HepG2 (cell line): ENCODE results near the gene C16orf95. TPM values are rescaled to one million over a fixed set of nuclear protein-coding genes. Genes with fewer than 3 reads are reported as not detected.

Experiments used
- ETS1 ChIP-seq: sonication (generic); formaldehyde crosslinking; IDR thresholded peaks from 2 replicates; pipeline ENCODE4 v1.4.0; 2020; ENCODE audit warnings: missing genetic modification reagents
- GATAD1 ChIP-seq: IDR thresholded peaks from 2 replicates; pipeline ENCODE4 v1.6.1; 2016; ENCODE audit warnings: missing genetic modification reagents, missing compliant biosample characterization
- JUNB ChIP-seq: sonication (generic); formaldehyde crosslinking; IDR thresholded peaks from 2 replicates; pipeline ENCODE4 v1.8.0; 2022; ENCODE audit warnings: missing genetic modification reagents, mild to moderate bottlenecking, borderline replicate concordance
- MYC ChIP-seq: sonication (generic); formaldehyde crosslinking; IDR thresholded peaks from 2 replicates; pipeline ENCODE4 v1.9.0; 2021; ENCODE audit warnings: missing genetic modification reagents, borderline replicate concordance
- NFYC ChIP-seq: IDR thresholded peaks from 2 replicates; pipeline ENCODE4 v1.6.1; 2016; ENCODE audit warnings: missing genetic modification reagents, missing compliant biosample characterization
- TARDBP ChIP-seq: sonication (generic); formaldehyde crosslinking; IDR thresholded peaks from 2 replicates; pipeline ENCODE4 v1.8.0; 2022; ENCODE audit warnings: mild to moderate bottlenecking, missing genetic modification reagents
- TEF ChIP-seq: sonication (generic); formaldehyde crosslinking; IDR thresholded peaks from 2 replicates; pipeline ENCODE4 v1.5.0; 2020; ENCODE audit warnings: missing genetic modification reagents
- ZBTB40 ChIP-seq, 2 experiments: fragments of 450-650 bp in 1 of 2; sonication (generic) in 1 of 2; formaldehyde crosslinking in 1 of 2; IDR thresholded peaks; 2 replicates each; pipeline versions ENCODE4 v1.6.1 to v1.8.0; 2016 to 2022; ENCODE audit warnings: antibody characterized with exemption in 1 of 2, mild to moderate bottlenecking in 1 of 2, missing genetic modification reagents in 1 of 2
- ZC3H4 ChIP-seq: sonication (generic); formaldehyde crosslinking; IDR thresholded peaks from 2 replicates; pipeline ENCODE4 v1.4.0; 2020; ENCODE audit warnings: missing genetic modification reagents, borderline replicate concordance
- ZMAT3 ChIP-seq: sonication (generic); formaldehyde crosslinking; conservative IDR thresholded peaks from 2 replicates; pipeline ENCODE4 v1.7.0; 2021; ENCODE audit warnings: missing genetic modification reagents
- ZNF160 ChIP-seq: sonication (generic); formaldehyde crosslinking; IDR thresholded peaks from 2 replicates; pipeline ENCODE4 v1.8.0; 2022; ENCODE audit warnings: mild to moderate bottlenecking, inconsistent platforms, missing genetic modification reagents
- ZNF205 ChIP-seq: IDR thresholded peaks from 2 replicates; pipeline ENCODE4 v1.6.1; 2018; ENCODE audit warnings: missing biosample characterization, missing genetic modification reagents
- ZNF276 ChIP-seq: sonication (generic); formaldehyde crosslinking; IDR thresholded peaks from 2 replicates; pipeline ENCODE4 v1.4.0; 2020; ENCODE audit warnings: mild to moderate bottlenecking, low read depth, missing genetic modification reagents
- ZNF616 ChIP-seq: sonication (generic); formaldehyde crosslinking; IDR thresholded peaks from 2 replicates; pipeline ENCODE4 v1.5.0; 2020; ENCODE audit warnings: low read depth, mild to moderate bottlenecking, missing genetic modification reagents
- ZNF619 ChIP-seq: sonication (generic); formaldehyde crosslinking; IDR thresholded peaks from 2 replicates; pipeline ENCODE4 v1.4.0; 2020; ENCODE audit warnings: mild to moderate bottlenecking, missing genetic modification reagents
- polyA plus RNA-seq, 8 experiments: library from polyadenylated mRNA; depleted of rRNA in 3 of 8; stranded (reverse) in 7 of 8; unstranded in 1 of 8; fragments of >200 nt; fragmentation: Illumina TruSeq in 4 of 8; extraction: Trizol in 4 of 8; gene quantifications; 2 replicates each; pipeline versions ENCODE4 v1.2.1 to v1.2.3, GENCODE V29; 2011 to 2016; ENCODE audit warnings: low read depth in 4 of 8, missing spikeins in 1 of 8, mixed read lengths in 1 of 8; ENCODE audit not compliant: insufficient read depth in 1 of 8
- total RNA-seq, 5 experiments: library from RNA; depleted of rRNA; stranded (reverse); fragments of >200 nt; fragmentation: Illumina TruSeq; extraction: Trizol; gene quantifications; 2 replicates each; pipeline ENCODE4 v1.2.3, GENCODE V29; 2016; ENCODE audit warnings: low read depth in 1 of 5

The C16orf95 gene
- total and polyA plus RNA-seq, 2 of the 13 experiments (the other 11 are each of a cell fraction or from before 2014, with no cell fraction given), result 2.8 to 8.6 TPM

GRCh38 chr16:87316923-87317749 lies at the start of gene C16orf95 (continued):
- TF ChIP-seq ZBTB40 (IDR thresholded peaks at IDR 0.05), result no peak
- peak; percentile 69; the same call in 1 of the 2 replicates for TF ChIP-seq ZBTB40 (CRISPR knock-in tag; IDR thresholded peaks at IDR 0.05)
- TF ChIP-seq ZNF205 (CRISPR knock-in tag), result peak; percentile 74; the same call in 1 of the 2 replicates
- peak; percentile 100 for TF ChIP-seq NFYC (CRISPR knock-in tag)
- TF ChIP-seq ZNF160 (CRISPR knock-in tag), result peak; percentile 47; the same call in 1 of the 2 replicates
- TF ChIP-seq MYC (CRISPR knock-in tag), result peak; percentile 78
- TF ChIP-seq ZNF619 (CRISPR knock-in tag), result peak; percentile 83
- peak; percentile 75; the same call in 1 of the 2 replicates for TF ChIP-seq ZNF616
- no peak for TF ChIP-seq JUNB (CRISPR knock-in tag)
- TF ChIP-seq ZC3H4 (CRISPR knock-in tag), result no peak
- TF ChIP-seq TARDBP (CRISPR knock-in tag), result no peak; the same call in 1 of the 2 replicates
- TF ChIP-seq ZMAT3 (CRISPR knock-in tag), result peak; percentile 94
- no peak; the same call in 1 of the 2 replicates for TF ChIP-seq ZNF276 (CRISPR knock-in tag)
- 0 out of 2 replicates have a peak, but pooled peaks have one; percentile 16 for TF ChIP-seq TEF (CRISPR knock-in tag)
- peak; percentile 93 for TF ChIP-seq GATAD1
- TF ChIP-seq ETS1 (CRISPR knock-in tag), result no peak
